BE2C (cell line): ENCODE results near the gene NCOA7.

Experiments used
- DNase-seq: peaks from one replicate; pipeline ENCODE4 v3.0.0-alpha.2; 2020
- H3K27me3 ChIP-seq: fragments of 250-450 bp; sonication (Bioruptor Pico); 2 replicates; pipeline ENCODE4 v1.5.1; 2020; ENCODE audit warnings: mild to moderate bottlenecking
- H3K36me3 ChIP-seq: fragments of 250-450 bp; sonication (Bioruptor Pico); 2 replicates; pipeline ENCODE4 v1.5.1; 2020; ENCODE audit warnings: mild to moderate bottlenecking
- H3K4me1 ChIP-seq: fragments of 250-450 bp; sonication (Bioruptor Pico); 2 replicates; pipeline ENCODE4 v1.5.1; 2020
- H3K4me3 ChIP-seq: 2 replicates; pipeline ENCODE4 v1.5.1; 2011; ENCODE audit warnings: low read depth, low read length
- H3K9me3 ChIP-seq: fragments of 250-450 bp; sonication (Bioruptor Pico); 2 replicates; pipeline ENCODE4 v1.5.1; 2020
- TF ChIP-seq, protein P1 (sequence below): IDR thresholded peaks from 2 replicates; pipeline ENCODE4 v1.5.1; 2012; ENCODE audit warnings: mild to moderate bottlenecking, low read depth, low read length

NCOA7 gene

DNA sequence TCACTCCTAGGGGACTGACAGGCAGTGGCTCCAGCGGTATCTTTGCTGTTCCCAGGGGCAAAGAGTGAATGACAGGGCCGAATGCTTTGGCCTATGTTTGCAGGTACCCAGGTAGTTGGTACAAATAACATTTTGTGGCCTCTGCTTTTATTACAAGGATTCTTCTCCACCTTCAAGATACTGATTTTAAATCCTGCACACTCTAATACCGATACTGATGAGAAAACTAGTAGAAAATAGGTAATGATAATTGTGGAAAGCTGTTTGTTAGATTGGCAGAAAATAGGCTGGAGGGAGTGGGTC is 166.6 kb downstream of the NCOA7 start:
- H3K9me3 ChIP-seq, result no peaks in the 10 kb centered on the region
- no peaks in the 10 kb centered on the region for H3K36me3 ChIP-seq
- 0 out of 2 replicates have a peak, but pooled peaks cover 2% of the 10 kb centered on the region for H3K4me1 ChIP-seq
- TF ChIP-seq, protein P1, sequence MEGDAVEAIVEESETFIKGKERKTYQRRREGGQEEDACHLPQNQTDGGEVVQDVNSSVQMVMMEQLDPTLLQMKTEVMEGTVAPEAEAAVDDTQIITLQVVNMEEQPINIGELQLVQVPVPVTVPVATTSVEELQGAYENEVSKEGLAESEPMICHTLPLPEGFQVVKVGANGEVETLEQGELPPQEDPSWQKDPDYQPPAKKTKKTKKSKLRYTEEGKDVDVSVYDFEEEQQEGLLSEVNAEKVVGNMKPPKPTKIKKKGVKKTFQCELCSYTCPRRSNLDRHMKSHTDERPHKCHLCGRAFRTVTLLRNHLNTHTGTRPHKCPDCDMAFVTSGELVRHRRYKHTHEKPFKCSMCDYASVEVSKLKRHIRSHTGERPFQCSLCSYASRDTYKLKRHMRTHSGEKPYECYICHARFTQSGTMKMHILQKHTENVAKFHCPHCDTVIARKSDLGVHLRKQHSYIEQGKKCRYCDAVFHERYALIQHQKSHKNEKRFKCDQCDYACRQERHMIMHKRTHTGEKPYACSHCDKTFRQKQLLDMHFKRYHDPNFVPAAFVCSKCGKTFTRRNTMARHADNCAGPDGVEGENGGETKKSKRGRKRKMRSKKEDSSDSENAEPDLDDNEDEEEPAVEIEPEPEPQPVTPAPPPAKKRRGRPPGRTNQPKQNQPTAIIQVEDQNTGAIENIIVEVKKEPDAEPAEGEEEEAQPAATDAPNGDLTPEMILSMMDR, result no peak
- no peak for DNase-seq
- H3K27me3 ChIP-seq, result no peaks in the 10 kb centered on the region
- peak overlapping the region; percentile 82 for H3K4me3 ChIP-seq

DNA sequence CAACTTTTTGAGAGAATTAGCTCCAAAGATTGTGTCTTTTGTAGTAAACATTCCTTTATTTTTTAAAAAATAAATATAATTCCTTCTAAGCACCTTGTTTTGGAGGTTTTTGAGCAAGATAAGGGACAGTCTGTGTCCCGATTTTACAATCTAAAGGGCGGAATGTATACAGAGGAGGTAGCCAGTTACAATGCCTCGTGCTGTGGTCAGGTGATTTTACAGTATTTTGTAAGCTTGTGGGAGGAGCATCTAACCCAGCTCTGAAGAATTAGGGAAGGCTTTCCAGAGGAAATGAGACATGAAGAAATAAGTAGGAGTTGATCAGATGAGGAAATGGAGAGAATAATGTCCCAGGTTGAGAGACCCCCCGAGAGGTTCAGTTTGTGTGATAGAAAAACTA is 167.1 kb downstream of the NCOA7 start:
- H3K9me3 ChIP-seq, result no peaks in the 10 kb centered on the region
- no peaks in the 10 kb centered on the region for H3K27me3 ChIP-seq
- peaks cover 6% of the 10 kb centered on the region; the same call in 1 of the 2 replicates for H3K4me1 ChIP-seq
- no peak for DNase-seq
- peak overlapping the region; percentile 82 for H3K4me3 ChIP-seq
- no peaks in the 10 kb centered on the region for H3K36me3 ChIP-seq
- TF ChIP-seq, protein P1, result no peak

DNA sequence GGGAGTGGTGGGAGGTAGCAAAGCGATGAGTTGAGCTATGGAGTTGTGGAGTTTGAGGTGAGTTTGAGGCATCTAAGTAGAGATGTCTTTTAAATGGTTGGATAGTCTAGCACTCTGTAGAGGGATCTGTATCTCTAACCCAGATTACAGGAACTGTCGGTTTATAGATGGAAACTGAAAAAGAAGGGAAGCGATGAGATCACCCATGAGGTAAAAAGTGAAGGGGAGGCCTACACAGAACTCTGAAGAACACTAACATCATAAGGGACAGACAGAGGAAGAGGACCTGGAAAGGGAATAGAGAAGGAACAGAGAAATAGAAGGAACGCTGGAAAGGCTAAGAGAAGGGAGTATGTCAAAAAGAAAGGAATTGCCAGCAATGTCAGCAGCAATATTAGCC is 168.3 kb downstream of the NCOA7 start:
- Histone ChIP-seq H3K9me3 (no peaks in the 10 kb centered on the region), H3K27me3 (no peaks in the 10 kb centered on the region), H3K4me1 (peaks cover 11% of the 10 kb centered on the region; the same call in 1 of the 2 replicates), H3K4me3 (no peak overlapping the region), H3K36me3 (no peaks in the 10 kb centered on the region)
- TF ChIP-seq, protein P1, result no peak
- no peak for DNase-seq

DNA sequence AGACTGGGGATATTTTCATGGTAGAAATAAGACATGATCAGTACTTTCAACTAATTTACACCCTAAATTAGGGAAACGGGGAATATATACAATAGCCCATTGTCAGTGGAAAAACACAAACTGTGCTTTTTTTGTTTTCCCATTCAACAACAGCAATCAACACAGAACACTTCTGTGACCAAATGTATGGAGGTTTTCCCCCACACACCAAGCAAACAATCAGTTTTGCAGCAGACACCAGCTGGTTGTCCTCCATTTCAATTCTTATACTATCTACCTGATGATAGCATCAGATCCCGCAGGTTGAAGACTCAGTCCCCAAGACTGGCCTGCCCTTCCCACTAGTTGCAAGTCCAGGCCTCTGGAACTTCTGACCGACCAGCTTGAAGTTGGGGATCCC is 170.4 kb downstream of the NCOA7 start:
- H3K9me3 ChIP-seq, result no peaks in the 10 kb centered on the region
- H3K36me3 ChIP-seq, result no peaks in the 10 kb centered on the region
- no peaks in the 10 kb centered on the region for H3K27me3 ChIP-seq
- TF ChIP-seq, protein P1, result no peak
- DNase-seq, result no peak
- no peak overlapping the region for H3K4me3 ChIP-seq
- peaks cover 9% of the 10 kb centered on the region; the same call in 1 of the 2 replicates for H3K4me1 ChIP-seq

DNA sequence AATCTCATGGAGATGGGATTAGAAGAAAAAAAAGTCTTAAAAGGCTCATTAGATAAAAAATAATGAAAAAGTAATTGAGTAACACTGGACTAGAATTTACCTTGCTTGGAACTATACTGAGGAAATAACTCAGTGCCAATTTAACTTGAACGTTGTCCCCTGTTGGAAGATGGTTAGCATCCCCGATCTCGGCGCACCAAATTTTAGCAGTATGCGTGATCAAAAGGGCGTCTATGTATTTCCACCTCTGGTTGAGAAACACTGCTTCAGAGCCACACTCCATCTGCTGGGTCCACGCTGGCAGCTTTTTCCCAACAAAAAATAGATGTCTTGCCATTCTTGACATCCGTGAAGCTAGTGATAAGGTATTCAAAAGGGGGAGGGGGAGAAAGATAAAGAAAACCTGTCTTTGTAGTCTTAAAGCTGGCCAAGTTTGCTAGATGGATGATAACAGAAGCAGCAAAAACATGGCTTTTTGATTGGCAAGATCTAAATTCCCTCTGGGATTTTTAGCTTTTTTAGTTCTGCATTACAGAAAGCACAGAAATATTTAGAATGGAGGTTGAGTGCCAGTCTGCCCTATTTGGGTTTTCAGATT is 172.2 kb downstream of the NCOA7 start:
- H3K9me3 ChIP-seq, result no peaks in the 10 kb centered on the region
- TF ChIP-seq, protein P1, result no peak
- H3K4me1 ChIP-seq, result peaks cover 9% of the 10 kb centered on the region; the same call in 1 of the 2 replicates
- peaks cover 3% of the 10 kb centered on the region; the same call in 1 of the 2 replicates for H3K36me3 ChIP-seq
- H3K27me3 ChIP-seq, result no peaks in the 10 kb centered on the region
- no peak overlapping the region for H3K4me3 ChIP-seq
- no peak for DNase-seq

DNA sequence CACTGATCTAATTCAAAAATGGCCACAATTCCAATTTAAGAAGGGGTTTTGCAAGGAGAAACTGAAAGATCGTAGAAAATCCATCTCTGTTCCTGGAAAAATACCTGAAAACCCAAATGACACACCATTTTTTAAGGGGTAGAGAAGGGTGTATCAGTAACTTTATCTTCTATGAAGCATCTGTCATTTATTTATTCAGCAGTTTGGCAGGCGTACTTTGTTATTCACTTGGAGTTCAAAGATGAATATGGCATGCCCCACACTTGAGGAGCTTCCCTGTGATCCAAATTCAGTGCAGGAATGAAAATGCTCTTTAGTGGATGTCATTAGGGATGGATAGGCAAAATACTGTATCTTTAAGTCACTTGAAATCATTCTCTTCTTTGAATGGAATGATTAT is 173.1 kb downstream of the NCOA7 start:
- Histone ChIP-seq H3K4me3 (no peak overlapping the region), H3K4me1 (peaks cover 9% of the 10 kb centered on the region; the same call in 1 of the 2 replicates), H3K36me3 (peaks cover 3% of the 10 kb centered on the region; the same call in 1 of the 2 replicates), H3K27me3 (no peaks in the 10 kb centered on the region), H3K9me3 (no peaks in the 10 kb centered on the region)
- no peak for DNase-seq
- TF ChIP-seq, protein P1, result no peak
